Astrocyte of the spinal cord (primary cell): Measurements from ENCODE around the gene STOML2.

Experiments used
- DNase-seq: peaks from one replicate; pipeline ENCODE4 v3.0.0; 2011; ENCODE audit warnings: low read depth, low spot score
- H3K4me3 ChIP-seq: 2 replicates; pipeline ENCODE4 v1.5.1; 2011; ENCODE audit warnings: low read depth, mild to moderate bottlenecking, low read length, moderate library complexity
- CTCF ChIP-seq: IDR thresholded peaks from 2 replicates; pipeline ENCODE4 v1.5.1; 2012; ENCODE audit warnings: low read depth, mild to moderate bottlenecking, low read length, inconsistent platforms
- in situ Hi-C: cut with HindIII; loops from 2 replicates; pipeline ENCODE4 v1.10.0; 2017; ENCODE audit warnings: low sequenced_read_pairs

The STOML2 gene

GRCh38 chr9:35067056-35067455, 35.9 kb downstream of the STOML2 start:
- no peak for DNase-seq
- no peak overlapping the region for H3K4me3 ChIP-seq
- in situ Hi-C loops: no loop called here
- no peak for TF ChIP-seq CTCF

DNA sequence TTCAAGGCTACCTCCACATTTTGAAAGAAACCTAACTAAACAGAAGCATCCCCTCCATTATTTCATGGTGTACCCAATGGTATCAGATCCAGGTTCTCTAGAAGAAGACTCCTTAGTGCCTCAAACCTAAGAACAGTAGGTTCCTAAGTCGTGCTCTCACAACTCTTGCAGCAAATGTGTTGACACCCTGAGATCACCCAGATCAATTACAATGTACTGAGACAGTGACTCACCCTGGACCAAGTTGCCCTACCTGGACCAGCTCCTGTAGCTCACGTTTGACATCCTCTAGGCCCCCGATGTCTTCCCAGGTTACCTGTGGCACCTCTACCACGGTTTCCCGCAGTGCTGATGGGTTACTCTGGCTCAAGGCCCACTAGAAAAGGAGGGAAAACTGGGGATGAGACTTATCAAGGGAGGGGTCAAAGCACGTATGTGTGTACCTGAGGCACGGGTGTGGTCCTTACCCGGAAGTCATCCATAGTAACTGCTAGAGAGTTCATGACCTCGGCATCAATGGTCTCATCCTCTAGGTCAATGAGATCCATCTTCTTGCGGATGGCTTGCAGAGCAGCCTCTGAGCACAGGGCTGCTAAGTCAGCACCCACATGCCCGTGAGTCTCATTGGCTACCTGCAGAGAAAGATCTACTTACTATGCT, 42.3 kb downstream of the STOML2 start:
- no peak for DNase-seq
- TF ChIP-seq CTCF: no peak
- in situ Hi-C loops: no loop called here
- H3K4me3 ChIP-seq: no peak overlapping the region

- in situ Hi-C loops: no loop called here
- TF ChIP-seq CTCF: no peak
- no peak for DNase-seq
- no peak overlapping the region for H3K4me3 ChIP-seq
These were observed 43.5 kb downstream of the STOML2 start for GRCh38 chr9:35059438-35059837.

- in situ Hi-C loops: no loop called here
- H3K4me3 ChIP-seq: no peak overlapping the region
- DNase-seq: no peak
- no peak for TF ChIP-seq CTCF
These were observed 45.7 kb downstream of the STOML2 start for GRCh38 chr9:35057271-35057620.

DNA sequence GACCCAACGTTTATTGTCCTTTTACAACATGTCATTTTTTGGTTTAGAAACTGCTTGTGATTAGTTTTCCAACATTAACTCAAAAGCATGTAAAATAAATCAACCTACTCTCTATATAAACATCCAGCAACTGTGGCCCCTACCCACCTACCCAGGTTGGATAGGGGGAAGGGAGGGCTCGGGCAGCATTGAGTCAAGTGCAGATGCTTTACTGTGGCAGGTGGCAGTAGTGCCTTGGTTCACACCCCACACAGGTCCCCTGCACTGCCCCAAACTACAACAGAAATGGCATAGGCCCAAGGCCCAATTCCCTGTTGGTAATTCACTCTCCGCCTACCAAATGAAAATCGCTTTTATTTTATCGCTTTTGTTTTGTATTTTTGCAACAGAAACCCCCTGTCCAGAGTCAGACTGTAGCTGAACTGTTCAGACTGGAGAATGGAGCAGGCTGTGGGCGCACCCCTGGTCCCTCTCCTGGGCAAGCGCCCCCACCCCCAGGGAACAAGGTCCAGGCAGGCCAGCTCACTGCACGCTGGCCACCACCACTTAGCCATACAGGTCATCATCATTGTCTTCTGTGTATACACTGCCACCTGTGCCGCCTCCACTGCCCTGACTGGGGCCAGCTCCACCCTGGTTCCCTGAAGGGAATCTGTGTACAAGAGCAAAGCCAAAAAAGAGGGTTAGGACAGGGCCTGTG, 46.2 kb downstream of the STOML2 start:
- TF ChIP-seq CTCF: no peak

GRCh38 chr9:35054871-35055644, 47.9 kb downstream of the STOML2 start:
- DNase-seq: no peak
- in situ Hi-C loops: no loop called here
- H3K4me3 ChIP-seq: no peak overlapping the region
- no peak for TF ChIP-seq CTCF

More for the DNA sequence above, 46.2 kb downstream of the STOML2 start:
- no peak overlapping the region for H3K4me3 ChIP-seq
- in situ Hi-C loops: no loop called here
- no peak for DNase-seq
